GM23338 (cell line): ENCODE data around the gene PSEN2. TPM values are rescaled to one million over a fixed set of nuclear protein-coding genes. Genes with fewer than 3 reads are reported as not detected.

Experiments
- ATAC-seq: fragments of 200-7000 bp; cut with Tn5 transposase; 3 replicates; pipeline ENCODE4 v1.9.1; 2020
- DNase-seq: peaks from one replicate; pipeline ENCODE4 v3.0.0-alpha.2; 2015; ENCODE audit warnings: low spot score
- H2AFZ ChIP-seq: fragments of 200-600 bp; sonication (generic); 2 replicates; pipeline ENCODE4 v1.8.0; 2016; ENCODE audit warnings: antibody characterized with exemption, mild to moderate bottlenecking, moderate library complexity
- H3F3A ChIP-seq: fragments of 200-600 bp; sonication (generic); replicated peaks from 2 replicates; pipeline ENCODE4 v1.8.0; 2017; ENCODE audit warnings: antibody characterized with exemption, mixed run types, low read depth
- H3K27ac ChIP-seq: fragments of 200-600 bp; sonication (generic); 2 replicates; pipeline ENCODE4 v1.6.1; 2016; ENCODE audit warnings: low read depth
- H3K27me3 ChIP-seq: fragments of 200-600 bp; sonication (generic); 2 replicates; pipeline ENCODE4 v1.8.0; 2016; ENCODE audit warnings: mild to moderate bottlenecking, mixed run types, moderate library complexity; ENCODE audit not compliant: insufficient read depth
- H3K36me3 ChIP-seq: fragments of 200-600 bp; sonication (generic); 2 replicates; pipeline ENCODE4 v1.8.0; 2016; ENCODE audit warnings: mild to moderate bottlenecking; ENCODE audit not compliant: insufficient read depth
- H3K4me1 ChIP-seq: fragments of 200-600 bp; sonication (generic); 2 replicates; pipeline ENCODE4 v1.8.0; 2016; ENCODE audit warnings: mild to moderate bottlenecking, moderate library complexity; ENCODE audit not compliant: insufficient read depth
- H3K4me2 ChIP-seq: fragments of 200-600 bp; sonication (generic); 2 replicates; pipeline ENCODE4 v1.7.1; 2017; ENCODE audit warnings: mixed run types
- H3K4me3 ChIP-seq: fragments of 200-600 bp; sonication (generic); 2 replicates; pipeline ENCODE4 v1.6.1; 2016; ENCODE audit warnings: mixed run types
- H3K79me2 ChIP-seq: fragments of 200-600 bp; sonication (generic); replicated peaks from 2 replicates; pipeline ENCODE4 v1.8.0; 2017; ENCODE audit warnings: mild to moderate bottlenecking; ENCODE audit not compliant: insufficient read depth
- H3K9me2 ChIP-seq: fragments of 200-600 bp; sonication (generic); 2 replicates; pipeline ENCODE4 v1.8.0; 2017; ENCODE audit not compliant: insufficient read depth
- H4K20me1 ChIP-seq: fragments of 200-600 bp; sonication (generic); replicated peaks from 2 replicates; pipeline ENCODE4 v1.8.0; 2017; ENCODE audit warnings: mild to moderate bottlenecking; ENCODE audit not compliant: insufficient read depth
- H3K27ac Mint-ChIP-seq: 2 replicates; pipeline ENCODE4 v1.8.0; 2020; ENCODE audit warnings: inconsistent platforms, mild to moderate bottlenecking, moderate library complexity, mixed read lengths
- H3K27me3 Mint-ChIP-seq: 3 replicates; pipeline ENCODE4 v1.8.0; 2022; ENCODE audit warnings: low read depth, mild to moderate bottlenecking, moderate library complexity, mixed read lengths, inconsistent platforms; ENCODE audit not compliant: insufficient read depth, poor library complexity
- H3K36me3 Mint-ChIP-seq: 3 replicates; pipeline ENCODE4 v1.8.0; 2021; ENCODE audit warnings: low read depth, mild to moderate bottlenecking, inconsistent platforms, moderate library complexity, mixed read lengths
- H3K4me1 Mint-ChIP-seq: 3 replicates; pipeline ENCODE4 v1.8.0; 2020; ENCODE audit warnings: mild to moderate bottlenecking, inconsistent platforms, mixed read lengths
- H3K4me3 Mint-ChIP-seq: 3 replicates; pipeline ENCODE4 v1.8.0; 2021; ENCODE audit warnings: moderate library complexity, mild to moderate bottlenecking, inconsistent platforms, mixed read lengths
- H3K9me3 Mint-ChIP-seq: 3 replicates; pipeline ENCODE4 v1.8.0; 2020; ENCODE audit warnings: moderate library complexity, mild to moderate bottlenecking, inconsistent platforms, mixed read lengths
- CREB1 ChIP-seq: fragments of 250-450 bp; sonication (Bioruptor Pico); IDR thresholded peaks from 2 replicates; pipeline ENCODE4 v1.5.0; 2020; ENCODE audit warnings: low read depth, mild to moderate bottlenecking, moderate library complexity
- CTCF ChIP-seq, 2 experiments: fragments of 200-600 bp in 1 of 2; sonication (generic) in 1 of 2; conservative IDR thresholded peaks; 2 replicates each; pipeline versions ENCODE4 v1.5.1 to v1.6.1; 2016 to 2017; ENCODE audit warnings: antibody characterized with exemption in 2 of 2, low read depth in 2 of 2, mild to moderate bottlenecking in 2 of 2, moderate library complexity in 1 of 2
- EZH2 ChIP-seq: fragments of 200-600 bp; sonication (generic); IDR thresholded peaks from one replicate; pipeline ENCODE4 v1.8.0; 2017; ENCODE audit warnings: antibody characterized with exemption, mild to moderate bottlenecking, low read depth; ENCODE audit not compliant: unreplicated experiment
- EZH2phosphoT487 ChIP-seq: fragments of 200-600 bp; sonication (generic); IDR thresholded peaks from one replicate; pipeline ENCODE4 v1.8.1; 2018; ENCODE audit warnings: antibody characterized with exemption; ENCODE audit not compliant: unreplicated experiment
- JUNB ChIP-seq: IDR thresholded peaks from one replicate; pipeline ENCODE4 v1.6.1; 2016; ENCODE audit warnings: antibody characterized with exemption; ENCODE audit not compliant: unreplicated experiment
- NANOG ChIP-seq: IDR thresholded peaks from 2 replicates; pipeline ENCODE4 v1.6.1; 2016; ENCODE audit warnings: antibody characterized with exemption, borderline replicate concordance
- POLR2AphosphoS5 ChIP-seq: IDR thresholded peaks from 2 replicates; pipeline ENCODE4 v1.6.1; 2016; ENCODE audit warnings: antibody characterized with exemption, low read depth
- REST ChIP-seq: IDR thresholded peaks from one replicate; pipeline ENCODE4 v1.6.1; 2018; ENCODE audit warnings: antibody characterized with exemption; ENCODE audit not compliant: unreplicated experiment
- STAT1 ChIP-seq: IDR thresholded peaks from one replicate; pipeline ENCODE4 v1.6.1; 2016; ENCODE audit warnings: antibody characterized with exemption; ENCODE audit not compliant: unreplicated experiment
- ZNF114 ChIP-seq: fragments of 250-450 bp; sonication (Bioruptor Pico); IDR thresholded peaks from 2 replicates; pipeline ENCODE4 v1.5.0; 2020; ENCODE audit warnings: mild to moderate bottlenecking, moderate library complexity
- ZNF331 ChIP-seq: fragments of 250-450 bp; sonication (Bioruptor Pico); IDR thresholded peaks from 2 replicates; pipeline ENCODE4 v1.5.0; 2020; ENCODE audit warnings: low read depth, mild to moderate bottlenecking, moderate library complexity
- polyA plus RNA-seq: library from polyadenylated mRNA; unstranded; fragments of >200 nt; fragmentation: Nextera tagmentation; extraction: Ambion mirVana; gene quantifications from 2 replicates; pipeline ENCODE4 v1.2.1, GENCODE V29; 2016
- total RNA-seq: library from RNA; depleted of rRNA; stranded (reverse); fragments of >200 nt; shearing (Covaris generic); gene quantifications from 2 replicates; pipeline ENCODE4 v1.2.3, GENCODE V29; 2014
- TF ChIP-seq, protein P1 (sequence below): IDR thresholded peaks from 2 replicates; pipeline ENCODE4 v1.6.1; 2016; ENCODE audit warnings: antibody characterized with exemption
- TF ChIP-seq, protein P2 (sequence below): fragments of 250-450 bp; sonication (Bioruptor Pico); IDR thresholded peaks from 2 replicates; pipeline ENCODE4 v1.5.0; 2020; ENCODE audit warnings: mild to moderate bottlenecking, moderate library complexity

The PSEN2 gene
- total and polyA plus RNA-seq, 2 experiments from 2014 or later: 10.0 to 22.1 TPM

- ATAC-seq: no peak
- Histone ChIP-seq H3K36me3 (no peaks in the 10 kb centered on the region), H3K4me2 (no peak overlapping the region), H3K79me2 (no peaks in the 10 kb centered on the region), H3K27me3 (peaks cover 23% of the 10 kb centered on the region), H3K9me2 (0 out of 2 replicates have a peak, but pooled peaks cover 4% of the 10 kb centered on the region), H3K4me3 (no peak overlapping the region), H4K20me1 (0 out of 2 replicates have a peak, but pooled peaks cover 5% of the 10 kb centered on the region), H2AFZ (no peak overlapping the region), H3K4me1 (peaks cover 30% of the 10 kb centered on the region), H3K27ac (no peak overlapping the region), H3F3A (0 out of 2 replicates have a peak, but pooled peaks cover 6% of the 10 kb centered on the region)
- Mint-ChIP-seq H3K4me3 (no peak overlapping the region), H3K27ac (no peak overlapping the region), H3K4me1 (peaks cover 28% of the 10 kb centered on the region), H3K36me3 (no peaks in the 10 kb centered on the region; the same call in 2 of the 3 replicates), H3K27me3 (peaks cover 15% of the 10 kb centered on the region), H3K9me3 (no peaks in the 10 kb centered on the region)
- TF ChIP-seq JUNB (no peak), EZH2 (no peak), NANOG (no peak), STAT1 (no peak), CREB1 (CRISPR knock-in tag) (no peak), ZNF331 (CRISPR knock-in tag) (no peak), POLR2AphosphoS5 (no peak), ZNF114 (no peak), REST (no peak), EZH2phosphoT487 (no peak), CTCF (conservative IDR thresholded peaks at IDR 0.05; ENCODE audit: low read depth in 2 of 2) (no peak)
- TF ChIP-seq, protein P1, sequence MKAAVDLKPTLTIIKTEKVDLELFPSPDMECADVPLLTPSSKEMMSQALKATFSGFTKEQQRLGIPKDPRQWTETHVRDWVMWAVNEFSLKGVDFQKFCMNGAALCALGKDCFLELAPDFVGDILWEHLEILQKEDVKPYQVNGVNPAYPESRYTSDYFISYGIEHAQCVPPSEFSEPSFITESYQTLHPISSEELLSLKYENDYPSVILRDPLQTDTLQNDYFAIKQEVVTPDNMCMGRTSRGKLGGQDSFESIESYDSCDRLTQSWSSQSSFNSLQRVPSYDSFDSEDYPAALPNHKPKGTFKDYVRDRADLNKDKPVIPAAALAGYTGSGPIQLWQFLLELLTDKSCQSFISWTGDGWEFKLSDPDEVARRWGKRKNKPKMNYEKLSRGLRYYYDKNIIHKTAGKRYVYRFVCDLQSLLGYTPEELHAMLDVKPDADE: no peak
- TF ChIP-seq, protein P2, sequence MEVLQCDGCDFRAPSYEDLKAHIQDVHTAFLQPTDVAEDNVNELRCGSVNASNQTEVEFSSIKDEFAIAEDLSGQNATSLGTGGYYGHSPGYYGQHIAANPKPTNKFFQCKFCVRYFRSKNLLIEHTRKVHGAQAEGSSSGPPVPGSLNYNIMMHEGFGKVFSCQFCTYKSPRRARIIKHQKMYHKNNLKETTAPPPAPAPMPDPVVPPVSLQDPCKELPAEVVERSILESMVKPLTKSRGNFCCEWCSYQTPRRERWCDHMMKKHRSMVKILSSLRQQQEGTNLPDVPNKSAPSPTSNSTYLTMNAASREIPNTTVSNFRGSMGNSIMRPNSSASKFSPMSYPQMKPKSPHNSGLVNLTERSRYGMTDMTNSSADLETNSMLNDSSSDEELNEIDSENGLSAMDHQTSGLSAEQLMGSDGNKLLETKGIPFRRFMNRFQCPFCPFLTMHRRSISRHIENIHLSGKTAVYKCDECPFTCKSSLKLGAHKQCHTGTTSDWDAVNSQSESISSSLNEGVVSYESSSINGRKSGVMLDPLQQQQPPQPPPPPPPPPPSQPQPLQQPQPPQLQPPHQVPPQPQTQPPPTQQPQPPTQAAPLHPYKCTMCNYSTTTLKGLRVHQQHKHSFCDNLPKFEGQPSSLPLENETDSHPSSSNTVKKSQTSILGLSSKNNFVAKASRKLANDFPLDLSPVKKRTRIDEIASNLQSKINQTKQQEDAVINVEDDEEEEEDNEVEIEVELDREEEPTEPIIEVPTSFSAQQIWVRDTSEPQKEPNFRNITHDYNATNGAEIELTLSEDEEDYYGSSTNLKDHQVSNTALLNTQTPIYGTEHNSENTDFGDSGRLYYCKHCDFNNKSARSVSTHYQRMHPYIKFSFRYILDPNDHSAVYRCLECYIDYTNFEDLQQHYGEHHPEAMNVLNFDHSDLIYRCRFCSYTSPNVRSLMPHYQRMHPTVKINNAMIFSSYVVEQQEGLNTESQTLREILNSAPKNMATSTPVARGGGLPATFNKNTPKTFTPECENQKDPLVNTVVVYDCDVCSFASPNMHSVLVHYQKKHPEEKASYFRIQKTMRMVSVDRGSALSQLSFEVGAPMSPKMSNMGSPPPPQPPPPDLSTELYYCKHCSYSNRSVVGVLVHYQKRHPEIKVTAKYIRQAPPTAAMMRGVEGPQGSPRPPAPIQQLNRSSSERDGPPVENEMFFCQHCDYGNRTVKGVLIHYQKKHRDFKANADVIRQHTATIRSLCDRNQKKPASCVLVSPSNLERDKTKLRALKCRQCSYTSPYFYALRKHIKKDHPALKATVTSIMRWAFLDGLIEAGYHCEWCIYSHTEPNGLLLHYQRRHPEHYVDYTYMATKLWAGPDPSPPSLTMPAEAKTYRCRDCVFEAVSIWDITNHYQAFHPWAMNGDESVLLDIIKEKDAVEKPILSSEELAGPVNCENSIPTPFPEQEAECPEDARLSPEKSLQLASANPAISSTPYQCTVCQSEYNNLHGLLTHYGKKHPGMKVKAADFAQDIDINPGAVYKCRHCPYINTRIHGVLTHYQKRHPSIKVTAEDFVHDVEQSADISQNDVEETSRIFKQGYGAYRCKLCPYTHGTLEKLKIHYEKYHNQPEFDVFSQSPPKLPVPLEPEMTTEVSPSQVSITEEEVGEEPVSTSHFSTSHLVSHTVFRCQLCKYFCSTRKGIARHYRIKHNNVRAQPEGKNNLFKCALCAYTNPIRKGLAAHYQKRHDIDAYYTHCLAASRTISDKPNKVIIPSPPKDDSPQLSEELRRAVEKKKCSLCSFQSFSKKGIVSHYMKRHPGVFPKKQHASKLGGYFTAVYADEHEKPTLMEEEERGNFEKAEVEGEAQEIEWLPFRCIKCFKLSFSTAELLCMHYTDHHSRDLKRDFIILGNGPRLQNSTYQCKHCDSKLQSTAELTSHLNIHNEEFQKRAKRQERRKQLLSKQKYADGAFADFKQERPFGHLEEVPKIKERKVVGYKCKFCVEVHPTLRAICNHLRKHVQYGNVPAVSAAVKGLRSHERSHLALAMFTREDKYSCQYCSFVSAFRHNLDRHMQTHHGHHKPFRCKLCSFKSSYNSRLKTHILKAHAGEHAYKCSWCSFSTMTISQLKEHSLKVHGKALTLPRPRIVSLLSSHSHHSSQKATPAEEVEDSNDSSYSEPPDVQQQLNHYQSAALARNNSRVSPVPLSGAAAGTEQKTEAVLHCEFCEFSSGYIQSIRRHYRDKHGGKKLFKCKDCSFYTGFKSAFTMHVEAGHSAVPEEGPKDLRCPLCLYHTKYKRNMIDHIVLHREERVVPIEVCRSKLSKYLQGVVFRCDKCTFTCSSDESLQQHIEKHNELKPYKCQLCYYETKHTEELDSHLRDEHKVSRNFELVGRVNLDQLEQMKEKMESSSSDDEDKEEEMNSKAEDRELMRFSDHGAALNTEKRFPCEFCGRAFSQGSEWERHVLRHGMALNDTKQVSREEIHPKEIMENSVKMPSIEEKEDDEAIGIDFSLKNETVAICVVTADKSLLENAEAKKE (CRISPR knock-in tag): no peak
- DNase-seq: no peak
Observed at GRCh38 chr1:226868726-226869125, 1.7 kb upstream of the PSEN2 start.
